ENCODE measurements around the gene KXD1. TPM values are rescaled to one million over a fixed set of nuclear protein-coding genes. Genes with fewer than 3 reads are reported as not detected.

KXD1 gene
- total and polyA plus RNA-seq, 3 donors from 2014 or later = 124 to 163 (median 133) TPM

DNA sequence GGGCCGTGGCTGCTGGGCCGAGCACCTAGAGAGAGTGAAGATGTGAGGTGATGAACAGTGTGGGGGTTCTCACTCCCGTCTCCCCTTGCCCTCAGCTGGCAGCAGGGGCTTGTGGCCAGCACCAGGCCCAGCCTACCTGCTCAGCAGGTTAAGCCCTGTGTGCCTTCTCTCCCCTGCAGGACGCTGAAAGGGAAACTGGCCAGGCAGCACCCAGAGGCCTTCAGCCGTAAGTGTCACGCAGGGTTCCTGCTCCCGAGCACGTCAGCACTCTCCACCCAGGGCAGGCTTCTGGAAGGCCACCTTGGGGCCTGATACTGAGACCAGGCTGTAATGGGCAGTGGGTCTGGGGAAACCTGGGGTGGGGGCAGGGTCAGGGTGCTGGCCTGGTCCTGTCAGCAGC lies 9.3 kb downstream of the KXD1 start:
- Histone ChIP-seq H3K27ac (no peak overlapping the region), H3K27me3 (no peaks in the 10 kb centered on the region), H3K4me1 (peaks cover 6% of the 10 kb centered on the region), H3K36me3 (ENCODE audit: low read depth, missing control alignments) (no peaks in the 10 kb centered on the region), H3K9me3 (no peaks in the 10 kb centered on the region), H3K4me3 (no peak overlapping the region)
- WGBS, 2 donors = 93 to 95% methylated on average over 7 to 8 of the region's 8 CpGs
- no peak for DNase-seq
- intact Hi-C loops (cut with DNase I; ENCODE audit: low total_unique reads) = no loop called here
- TF ChIP-seq POLR2A (IDR thresholded peaks at IDR 0.05) (no peak), CTCF (IDR thresholded peaks at IDR 0.05) (no peak)

DNA sequence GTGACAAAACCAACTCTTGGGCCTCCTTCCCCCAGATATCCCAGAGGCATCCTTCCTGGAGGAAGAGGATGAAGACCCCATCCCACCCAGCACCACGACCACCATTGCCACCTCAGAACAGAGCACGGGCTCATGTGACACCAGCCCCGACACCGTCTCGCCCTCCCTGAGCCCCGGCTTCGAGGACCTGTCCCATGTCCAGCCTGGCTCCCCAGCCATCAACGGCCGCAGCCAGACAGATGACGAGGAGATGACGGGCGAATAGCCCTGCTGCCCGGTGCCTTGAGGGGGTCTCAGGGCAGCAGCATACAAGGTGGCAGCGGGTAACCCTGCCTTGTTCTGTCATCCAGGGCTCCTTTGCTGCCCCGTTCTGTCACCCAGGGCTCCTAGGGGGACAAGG lies 10.7 kb downstream of the KXD1 start:
- Histone ChIP-seq H3K36me3 (ENCODE audit: low read depth, missing control alignments) (no peaks in the 10 kb centered on the region), H3K27ac (no peak overlapping the region), H3K4me3 (no peak overlapping the region), H3K4me1 (peaks cover 11% of the 10 kb centered on the region), H3K27me3 (no peaks in the 10 kb centered on the region), H3K9me3 (no peaks in the 10 kb centered on the region)
- intact Hi-C loops (cut with DNase I; ENCODE audit: low total_unique reads) = no loop called here
- TF ChIP-seq CTCF (IDR thresholded peaks at IDR 0.05) (no peak), POLR2A (IDR thresholded peaks at IDR 0.05) (no peak)
- WGBS, 2 donors = 94 to 99% methylated on average over 7 to 15 of the region's 15 CpGs
- no peak for DNase-seq

GRCh38 chr19:18571564-18572344 lies 14.1 kb downstream of the KXD1 start, which contains the start of gene UBA52:
Gene UBA52 (plus strand): TSS chr19:18571857. CDS start chr19:18573301, 1,444 bp downstream.
- H3K36me3 ChIP-seq (ENCODE audit: low read depth, missing control alignments) = no peaks in the 10 kb centered on the region

DNA sequence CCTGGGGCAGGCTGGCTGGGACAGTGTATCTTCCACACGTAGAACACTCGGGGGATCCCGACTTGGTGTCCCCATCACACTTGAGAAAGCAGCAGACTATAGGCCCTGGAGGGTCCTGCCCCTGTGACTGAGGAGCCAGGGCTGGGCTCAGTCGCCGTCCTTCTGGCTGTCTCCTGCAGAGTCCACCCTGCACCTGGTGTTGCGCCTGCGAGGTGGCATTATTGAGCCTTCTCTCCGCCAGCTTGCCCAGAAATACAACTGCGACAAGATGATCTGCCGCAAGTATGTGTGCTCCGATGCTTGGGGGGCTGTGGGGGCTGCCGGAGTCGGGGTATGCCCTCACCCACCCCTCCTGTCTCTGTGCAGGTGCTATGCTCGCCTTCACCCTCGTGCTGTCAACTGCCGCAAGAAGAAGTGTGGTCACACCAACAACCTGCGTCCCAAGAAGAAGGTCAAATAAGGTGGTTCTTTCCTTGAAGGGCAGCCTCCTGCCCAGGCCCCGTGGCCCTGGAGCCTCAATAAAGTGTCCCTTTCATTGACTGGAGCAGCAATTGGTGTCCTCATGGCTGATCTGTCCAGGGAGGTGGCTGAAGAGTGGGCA lies 17.1 kb downstream of the KXD1 start:
- no peaks in the 10 kb centered on the region for H3K9me3 ChIP-seq
- TF ChIP-seq POLR2A (IDR thresholded peaks at IDR 0.05) (no peak), CTCF (IDR thresholded peaks at IDR 0.05) (no peak)
- H3K4me1 ChIP-seq = peaks cover 11% of the 10 kb centered on the region
- H3K4me3 ChIP-seq = no peak overlapping the region
- no peak for DNase-seq
- intact Hi-C loops (cut with DNase I; ENCODE audit: low total_unique reads) = loop anchor here (10.0 kb wide), 1 partner anchor 120 kb away; no protein-coding TSS in a partner anchor
- H3K36me3 ChIP-seq (ENCODE audit: low read depth, missing control alignments) = no peaks in the 10 kb centered on the region
- H3K27me3 ChIP-seq = no peaks in the 10 kb centered on the region
- no peak overlapping the region for H3K27ac ChIP-seq
- 96 to 98% methylated on average over 16 to 18 of the region's 18 CpGs for WGBS, 2 donors

More at GRCh38 chr19:18571564-18572344, 14.1 kb downstream of the KXD1 start, which contains the start of gene UBA52:
- H3K27me3 ChIP-seq = no peaks in the 10 kb centered on the region
- intact Hi-C loops (cut with DNase I; ENCODE audit: low total_unique reads) = loop anchor here (10.0 kb wide), 1 partner anchor 117 kb away; no protein-coding TSS in a partner anchor
- no peak for TF ChIP-seq CTCF (IDR thresholded peaks at IDR 0.05)
- peak; percentile 11 for TF ChIP-seq POLR2A (IDR thresholded peaks at IDR 0.05)
- WGBS, 2 donors = 0 to 1% methylated on average over 18 to 75 of the region's 75 CpGs
- peaks cover 11% of the 10 kb centered on the region for H3K4me1 ChIP-seq
- no peaks in the 10 kb centered on the region for H3K9me3 ChIP-seq
- H3K4me3 ChIP-seq = peak within 1 kb of the TSS; percentile 93 to 98
- peak; percentile 99 for DNase-seq
- peak within 1 kb of the TSS; percentile 89 to 92 for H3K27ac ChIP-seq
